ENCODE results near the gene DHX38.

DNA sequence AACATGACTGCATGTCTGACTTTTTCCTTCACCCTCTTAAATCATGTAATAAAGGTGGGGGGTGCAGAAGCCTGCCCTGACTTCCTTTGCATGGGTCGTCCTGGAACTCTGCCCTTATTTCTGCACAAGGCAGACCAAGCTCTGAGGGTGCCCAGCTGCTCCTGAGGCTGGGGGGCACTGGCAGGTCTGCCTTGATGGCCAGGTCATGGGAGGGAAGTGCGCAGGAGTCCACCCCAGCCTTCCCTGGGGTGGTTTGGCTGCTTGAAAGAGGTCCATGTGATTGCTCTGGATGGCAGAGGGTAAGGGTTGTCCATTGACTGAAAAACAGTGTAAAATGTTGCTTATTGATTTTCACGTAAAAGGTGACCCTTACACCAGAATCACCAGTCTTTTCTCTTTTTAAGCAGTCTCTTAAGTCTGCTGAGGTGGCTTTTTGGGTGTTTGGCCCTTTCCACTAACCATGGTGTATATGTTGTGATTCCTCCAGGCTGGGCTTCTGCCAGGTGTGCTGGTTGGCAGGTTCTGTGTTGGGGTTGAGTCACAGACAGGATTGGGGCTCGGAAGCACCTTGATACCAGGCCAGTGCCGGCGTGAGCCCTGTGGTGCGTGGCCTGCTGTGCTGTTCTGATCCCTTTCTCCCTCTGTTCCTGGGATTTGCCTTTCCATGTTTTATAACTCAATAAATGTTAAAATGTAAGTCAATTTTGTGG lies 19.4 kb downstream of the DHX38 start:
- TF ChIP-seq HBP1 (CRISPR knock-in tag; IDR thresholded peaks at IDR 0.05; ENCODE audit: low read depth): no peak
- no peak for TF ChIP-seq CBFB (CRISPR knock-in tag; IDR thresholded peaks at IDR 0.05)
- TF ChIP-seq SMAD1 (CRISPR knock-in tag; IDR thresholded peaks at IDR 0.05; ENCODE audit: borderline replicate concordance, low read depth): no peak
- TF ChIP-seq RAD21 (CRISPR knock-in tag; IDR thresholded peaks at IDR 0.05): no peak
- TF ChIP-seq CAMTA2 (CRISPR knock-in tag; IDR thresholded peaks at IDR 0.05; ENCODE audit: borderline replicate concordance): no peak
- no peak for TF ChIP-seq ZNF354B (CRISPR knock-in tag; IDR thresholded peaks at IDR 0.05)
- TF ChIP-seq SP2 (CRISPR knock-in tag; IDR thresholded peaks at IDR 0.05): no peak
- no peak for TF ChIP-seq EP300 (IDR thresholded peaks at IDR 0.05; ENCODE audit: low read depth in 2 of 2, low read length in 2 of 2)
- TF ChIP-seq EP300 (CRISPR knock-in tag; IDR thresholded peaks at IDR 0.05; ENCODE audit: borderline replicate concordance): no peak
- TF ChIP-seq CBX2 (IDR thresholded peaks at IDR 0.05; ENCODE audit: low read depth, low read length): no peak
- no peak for TF ChIP-seq CBX2 (CRISPR knock-in tag; IDR thresholded peaks at IDR 0.05; ENCODE audit: low read depth)
